Left renal cortex interstitium (tissue), 4 donors: ENCODE data around the gene WNT5B. TPM values are rescaled to one million over a fixed set of nuclear protein-coding genes. Genes with fewer than 3 reads are reported as not detected.

Source experiments
- DNase-seq, 4 donors: peaks; one replicate each; pipeline ENCODE4 v3.0.0-alpha.2; 2013; ENCODE audit warnings: low read depth in 4 of 4, low spot score in 2 of 4, missing footprints in 1 of 4
- polyA plus RNA-seq, 4 donors: library from polyadenylated mRNA; unstranded; fragments of 120-200 nt; gene quantifications; one replicate each; pipeline ENCODE4 v1.2.1, GENCODE V29; 2013; ENCODE audit not compliant: insufficient read length in 4 of 4

The WNT5B gene
- polyA plus RNA-seq, 4 donors: 5.2 to 10.7 (median 6.9) TPM

GRCh38 chr12:1622406-1622805, 6.6 kb upstream of the WNT5B start:
- DNase-seq: no peak

DNA sequence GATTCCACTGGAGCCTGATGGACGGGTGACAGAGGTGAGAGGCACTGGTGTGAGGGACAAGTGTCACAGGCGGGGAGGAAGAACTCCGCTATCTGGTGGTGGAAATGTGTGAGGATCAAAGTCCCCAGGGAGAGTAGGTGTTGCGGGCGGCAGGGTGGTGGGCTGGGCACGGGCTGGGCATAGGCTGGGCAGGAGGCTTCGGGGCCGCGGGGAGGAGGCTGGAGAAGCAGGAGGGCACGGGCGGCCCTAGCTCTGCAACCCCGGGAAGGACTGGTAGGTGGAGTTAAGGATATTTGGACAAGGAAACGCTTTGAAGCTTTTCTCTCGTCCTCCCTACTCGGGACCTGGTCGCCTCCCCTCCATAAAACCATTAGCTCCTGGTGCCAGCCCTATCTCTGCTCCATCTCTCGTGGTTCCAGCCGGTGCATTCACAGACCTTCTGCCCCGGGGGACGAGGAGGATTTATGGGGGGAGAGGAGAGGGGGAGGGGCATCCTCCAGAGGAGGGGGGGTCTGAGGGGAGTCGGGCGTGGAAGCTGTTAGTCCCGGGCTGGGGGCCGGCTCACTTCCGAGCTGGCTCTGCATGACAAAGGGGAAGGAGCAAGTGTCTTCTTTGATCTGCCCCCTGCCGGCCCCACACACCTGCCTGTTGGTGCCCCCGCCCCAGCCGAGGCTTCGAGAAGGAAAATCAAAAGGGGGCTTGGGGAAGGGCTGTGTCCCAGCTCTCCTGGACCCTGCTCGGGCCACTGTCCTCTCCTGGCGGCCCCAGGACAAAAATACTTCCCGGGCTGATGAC, 504 bp downstream of the WNT5B start:
- DNase-seq: no peak

- DNase-seq: no peak
Observed at GRCh38 chr12:1630133-1630826, 1.2 kb downstream of the WNT5B start.

DNA sequence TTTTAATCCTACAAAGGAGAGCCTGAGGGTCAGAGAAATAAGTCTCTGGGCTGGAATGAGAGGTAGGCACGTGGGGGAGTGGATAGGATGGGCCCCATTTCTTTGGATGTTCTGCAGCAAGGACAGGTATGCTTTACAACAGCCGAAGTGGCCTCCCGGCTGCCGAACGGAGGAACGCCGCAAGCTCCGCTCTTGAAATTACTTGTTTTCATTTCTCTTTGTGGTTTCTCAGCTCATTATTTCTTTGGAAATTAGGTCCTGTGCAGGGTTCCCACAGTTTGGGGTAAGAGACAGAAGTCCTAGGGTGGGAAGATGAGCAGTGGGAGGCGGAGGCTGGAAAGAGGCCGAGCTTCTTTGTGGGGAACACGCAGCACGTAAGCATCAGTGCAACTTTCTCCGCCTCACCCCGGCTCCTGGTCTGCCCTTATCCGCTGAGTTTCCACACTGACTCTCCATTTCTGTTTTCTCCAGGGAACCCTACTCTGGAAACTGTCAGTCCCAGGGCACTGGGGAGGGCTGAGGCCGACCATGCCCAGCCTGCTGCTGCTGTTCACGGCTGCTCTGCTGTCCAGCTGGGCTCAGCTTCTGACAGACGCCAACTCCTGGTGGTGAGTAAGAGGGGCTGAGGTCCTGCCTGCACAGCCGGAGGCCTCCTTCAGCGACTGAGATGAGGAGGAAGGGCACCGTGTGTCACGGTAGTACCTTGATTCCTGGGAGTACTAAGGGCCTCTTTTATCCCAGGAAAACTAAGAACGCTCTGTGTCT, 2.0 kb downstream of the WNT5B start:
- no peak for DNase-seq

GRCh38 chr12:1632702-1633101, 3.7 kb downstream of the WNT5B start:
- DNase-seq: no peak

DNA sequence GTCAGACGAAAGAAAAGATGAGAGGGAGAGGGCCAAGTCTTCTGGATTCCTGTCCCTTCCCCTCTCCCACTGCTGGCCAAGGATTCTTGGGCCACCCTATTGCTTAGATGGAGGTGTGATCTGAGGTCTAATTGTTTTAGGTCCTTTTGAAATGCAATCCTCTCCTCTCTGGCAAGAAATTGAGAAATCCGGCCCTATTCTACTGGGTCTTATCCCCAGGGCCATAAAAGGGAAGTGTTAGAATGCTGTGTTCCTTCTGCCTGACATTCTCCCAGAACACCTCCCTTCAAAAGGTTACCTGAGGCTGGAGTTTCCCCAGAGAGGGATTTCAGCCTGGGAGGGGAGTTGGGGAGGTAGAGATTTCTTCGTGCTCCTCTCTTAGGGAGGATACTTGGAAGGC, 4.4 kb downstream of the WNT5B start:
- DNase-seq: no peak

GRCh38 chr12:1634149-1634548, 5.1 kb downstream of the WNT5B start:
- DNase-seq: no peak

DNA sequence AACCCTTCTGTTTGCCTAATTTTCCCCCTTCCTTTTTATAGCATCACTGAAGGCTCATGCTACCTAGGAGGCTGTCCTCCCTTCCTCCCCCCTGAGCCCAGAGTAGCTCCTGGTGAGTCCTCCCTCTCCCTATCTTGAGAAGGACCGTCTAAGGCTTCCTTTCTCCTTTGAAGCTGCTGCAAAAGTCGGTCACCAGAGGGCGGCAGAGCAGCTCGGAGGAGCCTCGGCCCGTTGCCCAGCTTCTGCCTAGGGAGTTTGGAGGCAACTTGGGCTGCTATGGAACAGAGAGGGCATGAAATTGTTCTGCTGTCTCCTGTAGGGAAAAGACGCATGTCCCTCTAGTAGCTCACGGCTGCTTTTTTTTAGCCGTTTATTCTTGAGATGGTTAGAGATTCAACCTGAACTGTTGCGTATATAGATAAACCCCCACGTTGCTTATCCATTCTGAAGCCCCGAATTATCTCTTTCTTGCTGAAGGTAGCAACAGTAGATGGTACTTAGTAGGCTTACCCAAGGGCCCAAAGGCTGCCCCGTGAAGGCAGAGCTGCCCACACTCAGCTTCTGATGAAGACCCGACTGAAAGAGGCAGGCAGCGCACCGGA, 5.7 kb downstream of the WNT5B start:
- DNase-seq: no peak

DNA sequence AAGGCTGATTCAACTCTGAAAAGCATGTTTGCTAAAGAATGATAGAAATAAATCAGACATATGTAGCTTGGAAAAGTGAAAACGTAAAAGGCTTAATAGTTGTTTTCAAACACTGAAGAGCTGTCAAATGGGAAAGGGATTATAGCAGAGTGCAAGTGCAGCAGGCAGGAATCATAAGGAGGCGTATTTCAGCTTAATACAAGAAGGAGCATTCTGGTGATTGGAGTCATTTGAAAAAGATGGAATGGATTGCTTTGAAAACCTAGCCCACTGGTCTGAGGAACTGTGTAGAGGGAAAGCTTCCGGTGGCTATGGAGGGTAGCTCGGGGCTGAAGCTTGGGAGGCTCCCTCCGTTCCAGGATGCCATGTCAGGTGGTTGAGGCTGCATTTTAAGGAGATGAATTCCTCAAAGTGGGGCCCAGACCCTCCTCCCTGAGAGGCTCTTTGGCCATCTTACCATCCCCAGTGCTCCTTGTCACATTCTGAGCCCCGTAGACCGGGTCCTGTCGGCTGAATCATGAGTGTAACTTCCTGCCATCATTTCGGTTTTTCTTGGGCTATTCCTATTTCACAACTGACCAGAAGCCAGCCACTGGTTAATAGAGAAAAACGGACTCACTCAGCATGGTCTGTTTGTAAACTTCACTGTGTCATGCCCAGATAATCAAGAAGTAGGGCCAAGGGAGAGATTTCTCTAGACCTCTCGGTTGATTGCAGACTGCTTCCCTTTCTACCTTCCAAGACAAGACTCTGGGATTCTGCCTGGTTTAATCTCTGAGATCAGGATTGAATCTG, 6.5 kb downstream of the WNT5B start:
- DNase-seq: no peak

- no peak for DNase-seq
Observed at GRCh38 chr12:1638203-1638602, 9.2 kb downstream of the WNT5B start.

- DNase-seq: no peak
Observed at GRCh38 chr12:1639538-1639937, 10.5 kb downstream of the WNT5B start.

- no peak for DNase-seq
Observed at GRCh38 chr12:1640328-1641234, 11.6 kb downstream of the WNT5B start.

- no peak for DNase-seq
Observed at GRCh38 chr12:1642513-1642912, 13.5 kb downstream of the WNT5B start.

DNA sequence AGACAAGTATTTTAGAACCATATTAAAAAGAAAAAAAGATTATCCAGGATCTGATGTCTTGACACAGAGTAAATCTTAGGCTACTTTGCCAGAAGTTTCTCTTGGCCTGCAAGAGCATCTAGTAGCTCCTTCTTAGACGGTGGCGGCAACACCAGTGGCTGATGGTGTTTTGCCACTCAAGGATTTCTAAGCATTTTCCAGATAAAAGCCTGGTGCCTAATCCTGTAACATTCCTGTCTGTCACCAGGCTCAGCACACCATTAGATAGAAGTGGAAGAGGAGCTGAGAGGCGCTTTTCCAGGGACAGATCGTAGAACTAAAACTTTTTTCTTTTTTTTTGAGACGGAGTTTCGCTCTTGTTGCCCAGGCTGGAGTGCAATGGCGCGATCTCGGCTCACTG, 14.0 kb downstream of the WNT5B start:
- no peak for DNase-seq

GRCh38 chr12:1643905-1644533, 15.0 kb downstream of the WNT5B start:
- DNase-seq: no peak

- DNase-seq: no peak
Observed at GRCh38 chr12:1644534-1645438, 15.8 kb downstream of the WNT5B start.

DNA sequence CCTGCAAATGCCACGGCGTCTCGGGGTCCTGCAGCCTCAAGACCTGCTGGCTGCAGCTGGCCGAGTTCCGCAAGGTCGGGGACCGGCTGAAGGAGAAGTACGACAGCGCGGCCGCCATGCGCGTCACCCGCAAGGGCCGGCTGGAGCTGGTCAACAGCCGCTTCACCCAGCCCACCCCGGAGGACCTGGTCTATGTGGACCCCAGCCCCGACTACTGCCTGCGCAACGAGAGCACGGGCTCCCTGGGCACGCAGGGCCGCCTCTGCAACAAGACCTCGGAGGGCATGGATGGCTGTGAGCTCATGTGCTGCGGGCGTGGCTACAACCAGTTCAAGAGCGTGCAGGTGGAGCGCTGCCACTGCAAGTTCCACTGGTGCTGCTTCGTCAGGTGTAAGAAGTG, 16.8 kb downstream of the WNT5B start:
- no peak for DNase-seq
